NT2/D1 (cell line): ENCODE measurements around the gene HMX2.

Source experiments
- YY1 ChIP-seq: IDR thresholded peaks from 2 replicates; pipeline ENCODE4 v1.6.1; 2011; ENCODE audit not compliant: insufficient read length, insufficient read depth
- ZNF274 ChIP-seq: IDR thresholded peaks from 2 replicates; pipeline ENCODE4 v1.6.1; 2011; ENCODE audit warnings: mild to moderate bottlenecking, low read depth, low read length

- TF ChIP-seq YY1 = peak; percentile 27
- no peak for TF ChIP-seq ZNF274
These were observed 1.8 kb downstream of the HMX2 start for GRCh38 chr10:123149568-123150270.
